ENCODE results near the gene TLE4.
A peak's percentile ranks its signal among the peaks of the same experiment; 100 is the strongest.
"Not testable (repeated sequence)": the region's sequence is repeated elsewhere in the genome, so short reads cannot be mapped to it uniquely, and the experiment has no call there.

TLE4 gene

DNA sequence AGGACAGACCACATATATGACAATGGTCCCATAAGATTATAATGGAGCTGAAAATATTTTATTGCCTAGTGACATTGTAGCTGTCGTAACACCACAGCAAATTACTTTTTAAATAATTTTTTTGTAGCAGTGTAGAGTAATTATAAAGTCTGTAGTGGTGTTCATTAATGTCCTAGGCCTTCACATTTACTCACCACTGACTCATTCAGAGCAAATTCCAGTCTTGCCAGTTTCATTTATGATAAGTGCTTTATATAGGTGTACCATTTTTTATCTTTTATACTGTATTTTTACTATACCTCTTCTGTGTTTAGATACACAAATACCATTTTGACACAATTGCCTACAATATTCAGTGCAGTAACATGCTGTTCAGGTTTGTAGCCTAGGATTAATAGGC lies 67.6 kb downstream of the TLE4 start:
- DNase-seq, result no peak

- not testable (repeated sequence) for DNase-seq
Observed at GRCh38 chr9:79640067-79640466, 68.3 kb downstream of the TLE4 start.

- no peak for DNase-seq
Observed at GRCh38 chr9:79641070-79641469, 69.3 kb downstream of the TLE4 start.

- no peak for DNase-seq
Observed at GRCh38 chr9:79642671-79643070, 70.9 kb downstream of the TLE4 start.

DNA sequence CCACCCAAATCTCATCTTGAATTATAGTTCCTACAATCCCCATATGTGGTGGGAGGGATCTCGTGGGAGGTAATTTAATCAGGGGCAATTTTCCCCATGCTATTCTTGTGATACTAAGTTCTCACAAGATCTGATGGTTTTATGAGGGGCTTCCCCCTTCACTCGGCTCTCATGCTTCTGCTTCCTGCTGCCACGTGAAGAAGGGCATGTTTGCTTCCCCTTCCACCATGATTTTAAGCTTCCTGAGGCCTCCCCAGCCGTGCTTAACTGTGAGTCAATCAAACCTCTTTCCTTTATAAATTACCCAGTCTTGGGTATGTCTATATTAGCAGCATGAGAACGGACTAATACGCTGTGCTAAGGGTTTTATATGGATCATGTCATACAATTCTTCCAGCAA lies 72.3 kb downstream of the TLE4 start:
- no peak for DNase-seq

DNA sequence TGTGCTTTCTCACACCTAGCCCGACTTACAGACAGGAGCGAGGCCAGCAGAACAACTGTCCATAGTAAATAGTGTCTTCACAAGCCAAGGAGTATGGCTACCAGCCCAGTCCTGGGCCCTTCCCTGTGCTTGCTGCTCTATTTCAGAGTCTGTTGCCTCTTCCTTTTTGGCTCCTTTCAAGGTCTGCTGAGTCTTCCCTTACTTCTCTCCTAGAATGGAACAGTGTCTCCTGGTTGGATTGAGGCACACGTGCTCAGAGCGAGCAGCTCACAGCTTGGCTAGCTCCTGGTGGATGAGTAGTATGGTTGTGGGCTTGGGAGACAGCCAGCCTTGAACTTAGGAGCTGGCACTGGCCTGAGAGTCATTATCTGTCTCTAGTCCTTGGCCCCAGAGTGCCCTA lies 72.8 kb downstream of the TLE4 start:
- no peak for DNase-seq

DNA sequence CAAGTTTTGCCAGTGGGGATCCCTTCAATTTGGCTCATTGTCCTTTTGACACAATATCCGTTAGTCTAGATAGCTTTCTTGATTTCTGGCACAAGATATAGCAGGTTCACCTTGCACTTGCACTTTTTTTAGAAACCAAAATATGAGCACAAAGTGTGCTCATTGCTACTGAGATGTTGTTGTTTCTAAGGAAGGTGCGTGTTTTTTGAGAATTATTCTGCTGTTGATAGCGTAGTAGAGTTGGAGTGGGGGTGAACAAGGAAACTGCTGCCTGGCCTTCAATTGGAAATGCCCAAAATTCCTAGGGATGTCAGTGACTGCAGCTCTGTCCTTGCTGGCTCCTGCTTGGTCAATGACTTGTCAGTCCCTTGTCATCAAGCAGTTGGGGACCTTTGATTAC lies 73.3 kb downstream of the TLE4 start:
- DNase-seq, result no peak

DNA sequence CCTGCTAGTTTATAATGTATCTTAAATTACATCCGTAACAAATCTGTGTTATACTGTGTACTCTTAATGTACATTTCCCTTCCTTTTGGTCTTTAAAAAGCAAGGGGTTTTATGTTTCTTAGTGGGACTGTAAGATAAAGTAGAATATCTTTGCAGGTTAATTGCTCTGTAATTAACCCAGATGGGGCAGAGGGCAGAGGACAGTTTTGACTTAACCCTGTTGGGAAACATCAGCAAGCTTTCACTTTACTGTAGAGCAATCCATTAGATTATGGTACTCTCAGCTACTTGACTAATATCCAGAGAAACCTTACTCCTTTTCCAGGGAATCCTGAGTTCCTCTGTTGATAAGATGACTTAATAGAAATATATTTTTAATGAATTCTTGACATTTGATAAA lies 74.3 kb downstream of the TLE4 start:
- no peak for DNase-seq

- DNase-seq, result peak; percentile 57
Observed at GRCh38 chr9:79651251-79651795, 79.6 kb downstream of the TLE4 start.

GRCh38 chr9:79652598-79652997 lies 80.8 kb downstream of the TLE4 start:
- no peak for DNase-seq

DNA sequence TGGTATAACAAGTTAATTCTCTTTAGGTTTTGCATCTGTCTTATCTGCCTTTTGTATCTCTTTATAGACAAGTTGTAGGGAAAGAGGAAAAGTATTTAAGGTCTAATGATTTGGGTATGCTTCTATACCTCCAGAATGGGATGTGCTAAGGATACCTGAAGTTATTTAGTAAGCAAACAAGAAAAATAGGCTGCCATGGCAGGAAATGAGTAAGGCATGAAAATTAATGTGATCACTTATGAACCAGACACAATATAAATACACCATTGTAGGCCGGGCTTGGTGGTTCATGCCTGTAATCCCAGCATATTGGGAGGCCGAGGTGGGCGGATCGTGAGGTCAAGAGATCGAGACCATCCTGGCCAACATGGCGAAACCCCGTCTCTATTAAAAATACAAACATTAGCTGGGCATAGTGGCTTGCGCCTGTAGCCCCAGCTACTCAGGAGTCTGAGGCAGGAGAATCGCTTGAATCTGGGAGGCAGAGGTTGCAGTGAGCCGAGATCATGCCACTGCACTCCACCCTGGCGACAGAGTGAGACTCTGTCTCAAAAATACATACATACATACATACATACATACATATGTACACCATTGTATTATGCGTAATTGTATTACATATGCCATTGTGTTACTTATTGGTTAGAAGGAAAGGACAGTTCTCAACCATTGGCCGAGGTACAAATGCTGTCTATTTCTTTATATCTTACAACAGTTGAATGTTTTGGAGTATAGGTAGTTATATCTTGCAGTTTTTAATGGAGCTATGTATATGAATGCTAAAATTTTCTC lies 83.0 kb downstream of the TLE4 start:
- DNase-seq, result not testable (repeated sequence)

GRCh38 chr9:79655551-79655950 lies 83.8 kb downstream of the TLE4 start:
- DNase-seq, result no peak

DNA sequence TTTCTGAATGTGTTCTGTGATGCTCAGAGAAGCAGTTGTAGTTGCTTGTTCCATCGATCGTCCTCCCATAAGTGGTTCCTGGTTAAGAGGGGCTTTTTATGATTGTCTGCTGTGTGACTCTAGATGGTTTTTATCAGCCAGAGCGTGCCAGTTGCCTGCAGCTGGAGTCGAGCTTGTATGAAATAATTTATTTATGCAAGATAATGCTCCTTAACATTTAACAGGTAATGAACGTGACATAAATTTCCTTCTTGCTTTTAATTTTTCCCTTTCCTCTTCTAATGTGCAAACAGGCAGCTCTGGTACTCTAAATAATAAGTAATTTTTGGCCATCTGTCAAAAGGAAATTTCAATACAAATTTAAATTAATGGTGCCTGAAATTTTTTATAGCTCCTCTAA lies 84.4 kb downstream of the TLE4 start:
- DNase-seq, result no peak

GRCh38 chr9:79657891-79658290 lies 86.1 kb downstream of the TLE4 start:
- no peak for DNase-seq

DNA sequence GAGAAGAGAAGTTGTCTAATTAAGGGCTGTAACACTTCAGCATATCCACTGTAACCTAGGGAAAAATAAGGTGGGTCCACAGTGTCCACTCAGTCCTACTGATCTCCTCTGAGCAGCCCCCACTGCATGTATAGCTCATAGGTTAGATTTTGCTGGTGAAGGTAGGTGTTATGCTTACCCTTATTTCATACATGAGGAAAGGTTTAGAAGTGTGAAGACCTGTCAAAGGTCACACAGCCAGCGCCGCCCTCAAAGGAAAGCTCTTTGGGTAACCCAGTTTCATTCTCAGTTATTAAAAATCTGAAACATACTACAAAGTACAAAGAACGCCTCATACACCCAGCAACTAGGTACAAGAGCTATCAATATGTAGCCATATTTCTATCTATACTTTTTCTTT lies 87.2 kb downstream of the TLE4 start:
- DNase-seq, result no peak

- peak; percentile 36 for DNase-seq
Observed at GRCh38 chr9:79660615-79661014, 88.8 kb downstream of the TLE4 start.

DNA sequence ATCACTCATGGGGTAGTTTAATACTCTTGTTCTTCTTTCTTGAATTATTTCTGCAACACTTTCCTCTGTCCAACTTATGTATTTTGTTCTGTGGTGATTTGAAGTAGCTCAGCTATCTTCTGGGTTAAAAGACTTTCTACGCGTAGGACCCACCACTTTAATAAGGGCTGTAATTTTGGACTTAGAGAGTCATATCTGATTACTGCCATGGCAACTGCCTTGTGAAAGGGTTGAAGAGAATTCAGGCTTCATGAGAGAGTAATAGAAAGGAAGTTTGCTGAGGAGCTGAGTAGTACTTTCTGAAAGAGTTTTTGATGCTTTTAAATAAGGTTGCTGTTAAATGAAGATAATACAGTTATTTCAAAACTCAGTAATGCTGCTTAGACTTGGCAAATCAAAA lies 89.5 kb downstream of the TLE4 start:
- peak; percentile 6 for DNase-seq

DNA sequence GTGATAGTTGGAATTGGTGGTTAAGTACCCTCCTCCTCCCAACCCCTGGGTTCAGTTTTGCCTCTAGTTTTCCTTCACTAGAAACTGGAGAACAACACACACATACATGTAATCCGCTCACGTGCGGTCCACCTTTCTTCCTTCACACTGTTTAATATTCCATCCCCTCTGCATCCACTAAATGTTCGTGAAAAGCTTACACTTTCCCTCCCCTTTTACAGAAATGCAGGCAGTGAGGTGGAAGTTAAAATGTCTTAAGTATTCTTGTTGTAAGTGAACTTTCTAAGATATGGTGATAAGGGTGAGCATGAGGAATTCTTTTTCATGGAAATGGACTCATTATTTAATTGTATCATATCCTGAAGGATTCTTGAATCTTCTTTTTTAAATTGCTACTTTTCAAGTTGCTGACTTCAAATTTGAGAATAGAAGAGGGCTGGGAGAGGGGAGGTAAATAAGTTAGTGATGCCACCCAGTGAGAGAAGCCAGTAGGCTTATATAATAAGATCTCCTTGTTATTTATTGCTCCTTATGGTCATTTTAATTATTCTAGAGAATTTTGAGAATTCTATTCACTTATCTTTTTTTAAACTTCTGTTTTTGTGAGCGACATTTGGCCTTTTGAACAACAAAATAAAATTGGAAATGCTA lies 90.2 kb downstream of the TLE4 start:
- DNase-seq, result no peak

- DNase-seq, result no peak
Observed at GRCh38 chr9:79662537-79662956, 90.8 kb downstream of the TLE4 start.

DNA sequence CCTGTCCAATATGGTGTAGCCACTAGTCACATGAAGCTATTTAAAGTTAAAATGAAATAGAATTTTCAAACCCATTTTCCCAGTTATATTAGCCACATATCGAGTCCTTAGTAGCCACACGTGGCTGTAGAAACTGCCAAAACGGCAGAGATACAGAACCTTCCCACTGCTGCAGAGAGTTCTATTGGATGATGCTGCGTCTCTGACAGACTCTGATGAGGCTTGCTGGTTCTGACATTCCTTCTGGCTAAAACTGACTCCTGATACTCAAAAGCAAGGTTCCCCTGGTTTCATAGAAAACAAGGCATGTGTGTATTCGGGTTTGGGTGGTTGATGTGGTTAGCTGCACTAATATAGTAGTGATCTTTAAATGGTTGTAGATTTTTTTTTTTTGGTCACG lies 91.5 kb downstream of the TLE4 start:
- DNase-seq, result no peak

DNA sequence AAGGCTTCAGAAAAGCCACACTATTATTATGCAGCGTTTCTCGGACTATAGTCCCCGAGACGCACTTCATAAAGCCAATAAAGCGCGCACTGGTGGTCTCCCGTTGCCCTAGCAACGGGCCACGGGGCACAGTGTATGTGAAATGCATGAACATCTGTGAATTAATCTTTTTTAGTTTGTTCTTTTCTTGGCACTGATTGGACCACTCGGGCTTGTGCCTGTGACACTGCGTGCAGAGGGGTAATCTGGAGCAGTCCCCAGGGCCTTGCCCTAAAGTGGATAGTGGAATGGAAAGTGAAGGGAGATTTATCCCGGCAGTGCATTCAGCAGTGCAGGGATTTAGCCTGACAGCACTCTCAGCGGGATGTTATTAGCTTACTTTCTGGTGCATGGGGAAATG lies 92.1 kb downstream of the TLE4 start:
- DNase-seq, result no peak

DNA sequence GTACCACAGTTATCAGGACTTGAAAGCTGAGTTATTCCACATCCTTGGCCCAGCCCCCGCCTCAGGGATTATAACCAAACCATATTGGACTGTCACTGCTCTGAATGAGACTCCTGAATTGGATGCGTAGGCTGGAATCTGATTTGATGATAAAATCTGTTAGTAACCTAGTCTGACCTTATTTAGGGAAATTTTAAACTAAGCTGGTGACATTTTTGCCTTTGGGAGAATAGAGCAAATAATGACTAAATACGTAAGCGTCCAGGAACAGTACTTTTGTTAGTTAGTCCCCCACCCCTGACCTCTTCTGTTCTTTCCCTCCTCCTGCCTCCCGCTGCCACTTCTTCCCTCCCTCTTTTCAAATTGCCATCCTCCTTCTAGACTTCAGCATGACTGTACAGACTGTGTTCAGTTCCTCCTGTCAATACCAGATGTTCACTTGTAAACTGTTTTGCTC lies 92.6 kb downstream of the TLE4 start:
- no peak for DNase-seq

DNA sequence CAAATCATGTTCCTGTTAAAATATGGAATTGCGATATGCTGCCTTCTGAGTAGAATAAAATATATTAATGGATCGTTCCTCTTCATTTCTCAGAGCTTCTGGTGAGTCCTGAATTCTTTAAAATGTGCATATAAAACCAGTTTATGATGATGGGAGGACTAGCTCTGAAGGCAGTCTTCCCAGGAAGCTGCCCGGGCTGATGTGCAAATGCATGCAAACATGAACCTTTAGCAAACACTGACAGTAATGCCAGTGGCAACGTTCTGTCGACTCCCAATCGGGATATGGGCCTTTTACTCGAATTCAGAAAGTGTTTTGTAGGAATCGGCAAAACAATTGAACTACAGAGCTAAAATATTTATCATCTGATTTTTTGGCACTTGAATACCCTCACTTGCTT lies 93.6 kb downstream of the TLE4 start:
- DNase-seq, result no peak

- DNase-seq, result no peak
Observed at GRCh38 chr9:79665931-79666330, 94.2 kb downstream of the TLE4 start.

Data from NCI-H510A treated with DMSO at 0.1 percent for 48 hours (cell line).